Fibroblast of pulmonary artery (primary cell): ENCODE measurements around the gene P2RY2.
"Not testable (repeated sequence)": the region's sequence is repeated elsewhere in the genome, so short reads cannot be mapped to it uniquely, and the experiment has no call there.

ENCODE experiments used
- DNase-seq: peaks from one replicate; pipeline ENCODE4 v3.0.0-alpha.2; 2010; ENCODE audit warnings: low read depth
- H3K4me3 ChIP-seq: replicated peaks from 2 replicates; pipeline ENCODE4 v1.5.1; 2011; ENCODE audit warnings: low read depth, mild to moderate bottlenecking, control low read depth, low read length, moderate library complexity
- TF ChIP-seq, protein P1 (sequence below): IDR thresholded peaks from 2 replicates; pipeline ENCODE4 v1.5.1; 2011; ENCODE audit warnings: mild to moderate bottlenecking, control low read depth, low read length, inconsistent platforms; ENCODE audit errors: missing control alignments

The P2RY2 gene

GRCh38 chr11:73271936-73272679 lies 54.0 kb downstream of the P2RY2 start, which contains the start of gene P2RY6:
Gene P2RY6, plus strand, starts transcription at chr11:73272338. Its CDS starts 24,181 bp downstream, at chr11:73296519.
- TF ChIP-seq, protein P1, sequence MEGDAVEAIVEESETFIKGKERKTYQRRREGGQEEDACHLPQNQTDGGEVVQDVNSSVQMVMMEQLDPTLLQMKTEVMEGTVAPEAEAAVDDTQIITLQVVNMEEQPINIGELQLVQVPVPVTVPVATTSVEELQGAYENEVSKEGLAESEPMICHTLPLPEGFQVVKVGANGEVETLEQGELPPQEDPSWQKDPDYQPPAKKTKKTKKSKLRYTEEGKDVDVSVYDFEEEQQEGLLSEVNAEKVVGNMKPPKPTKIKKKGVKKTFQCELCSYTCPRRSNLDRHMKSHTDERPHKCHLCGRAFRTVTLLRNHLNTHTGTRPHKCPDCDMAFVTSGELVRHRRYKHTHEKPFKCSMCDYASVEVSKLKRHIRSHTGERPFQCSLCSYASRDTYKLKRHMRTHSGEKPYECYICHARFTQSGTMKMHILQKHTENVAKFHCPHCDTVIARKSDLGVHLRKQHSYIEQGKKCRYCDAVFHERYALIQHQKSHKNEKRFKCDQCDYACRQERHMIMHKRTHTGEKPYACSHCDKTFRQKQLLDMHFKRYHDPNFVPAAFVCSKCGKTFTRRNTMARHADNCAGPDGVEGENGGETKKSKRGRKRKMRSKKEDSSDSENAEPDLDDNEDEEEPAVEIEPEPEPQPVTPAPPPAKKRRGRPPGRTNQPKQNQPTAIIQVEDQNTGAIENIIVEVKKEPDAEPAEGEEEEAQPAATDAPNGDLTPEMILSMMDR = no peak

GRCh38 chr11:73272680-73273038 lies 54.6 kb downstream of the P2RY2 start:
- TF ChIP-seq, protein P1 = no peak
- no peak overlapping the region for H3K4me3 ChIP-seq
- no peak for DNase-seq

More at GRCh38 chr11:73271936-73272679, 54.0 kb downstream of the P2RY2 start, which contains the start of gene P2RY6:
- no peak within 1 kb of the TSS for H3K4me3 ChIP-seq
- DNase-seq = peak; percentile 36

GRCh38 chr11:73273222-73273895 lies 55.3 kb downstream of the P2RY2 start:
- no peak for DNase-seq
- TF ChIP-seq, protein P1 = no peak
- H3K4me3 ChIP-seq = no peak overlapping the region

DNA sequence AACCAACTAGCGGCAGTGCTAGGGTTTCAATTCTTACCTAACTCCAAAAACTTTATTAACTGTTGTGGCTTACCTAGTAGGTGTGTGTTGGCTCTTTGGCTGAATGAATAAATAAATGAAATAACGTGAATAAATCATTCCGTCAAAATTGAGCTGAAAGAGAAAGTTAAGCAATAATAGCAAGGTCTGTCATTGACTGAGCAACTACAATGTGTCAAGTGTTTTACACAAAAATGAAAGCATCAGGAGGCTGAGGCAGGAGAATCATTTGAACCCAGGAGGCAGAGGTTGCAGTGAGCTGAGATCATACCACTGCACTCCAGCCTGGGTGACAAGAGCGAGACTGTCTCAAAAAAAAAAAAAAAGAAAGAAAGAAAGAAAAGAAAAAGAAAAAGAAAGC lies 56.1 kb downstream of the P2RY2 start:
- not testable (repeated sequence) for H3K4me3 ChIP-seq, DNase-seq

DNA sequence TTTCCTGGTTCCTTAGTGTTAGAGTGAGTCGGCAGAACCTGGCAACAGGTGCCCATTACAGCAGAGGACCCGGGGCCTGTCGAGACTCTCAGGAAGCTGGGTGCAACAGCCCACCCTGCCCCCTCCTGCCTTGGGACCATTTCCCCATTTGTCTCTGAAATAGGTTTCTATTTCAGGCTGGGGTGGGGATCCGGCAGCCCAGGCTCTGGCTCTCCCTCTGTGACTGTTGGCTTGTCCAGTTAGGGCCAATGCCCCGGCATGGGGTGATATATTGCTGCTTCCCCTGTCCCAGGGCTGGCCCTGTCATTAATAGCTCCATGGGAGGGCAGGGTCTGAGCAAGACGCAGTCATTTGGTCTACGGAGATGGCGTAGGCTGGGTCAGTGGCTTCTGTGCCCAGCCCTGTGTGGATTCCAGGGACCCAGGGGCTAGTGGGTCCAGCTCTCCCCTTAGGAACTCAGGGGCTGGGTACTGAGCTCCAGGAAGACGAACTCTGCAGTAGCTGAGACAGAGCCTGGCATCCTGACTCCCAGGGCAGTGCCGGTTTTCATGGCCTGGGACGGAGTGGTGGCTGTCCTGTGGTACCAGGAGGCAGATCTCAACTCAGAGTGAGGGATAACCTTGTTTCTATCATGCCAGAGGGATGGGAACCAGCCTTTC lies 56.8 kb downstream of the P2RY2 start:
- TF ChIP-seq, protein P1 = no peak
- H3K4me3 ChIP-seq = no peak overlapping the region
- DNase-seq = no peak

GRCh38 chr11:73275381-73275750 lies 57.3 kb downstream of the P2RY2 start:
- no peak for DNase-seq
- no peak overlapping the region for H3K4me3 ChIP-seq
- TF ChIP-seq, protein P1 = no peak

DNA sequence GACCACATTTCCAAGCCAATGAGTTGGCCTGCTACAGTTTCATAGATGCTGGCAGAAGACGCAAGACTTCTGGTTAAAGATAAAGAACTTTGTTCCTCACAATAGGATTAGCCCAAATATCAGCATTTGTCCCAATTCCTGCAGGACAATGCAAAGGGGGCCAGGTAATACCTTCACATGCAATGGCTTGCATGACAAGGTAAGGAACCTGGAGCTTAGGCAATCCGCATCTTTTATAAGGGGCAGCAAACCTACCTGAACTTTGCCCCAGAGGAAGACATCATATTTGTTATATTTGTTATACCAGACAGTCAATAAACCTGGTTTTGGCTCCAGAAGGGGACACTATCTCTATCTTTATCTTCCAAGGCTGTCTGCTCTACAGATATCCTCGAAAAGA lies 59.4 kb downstream of the P2RY2 start:
- TF ChIP-seq, protein P1 = no peak
- no peak overlapping the region for H3K4me3 ChIP-seq
- no peak for DNase-seq
